ENCODE data around the gene BLNK. TPM values are rescaled to one million over a fixed set of nuclear protein-coding genes. Genes with fewer than 3 reads are reported as not detected.

BLNK gene
- polyA plus RNA-seq, 3 donors = 36.9 to 59.3 (median 47.2) TPM

GRCh38 chr10:96266118-96266770 lies 5.1 kb downstream of the BLNK start:
- DNase-seq = no peak

DNA sequence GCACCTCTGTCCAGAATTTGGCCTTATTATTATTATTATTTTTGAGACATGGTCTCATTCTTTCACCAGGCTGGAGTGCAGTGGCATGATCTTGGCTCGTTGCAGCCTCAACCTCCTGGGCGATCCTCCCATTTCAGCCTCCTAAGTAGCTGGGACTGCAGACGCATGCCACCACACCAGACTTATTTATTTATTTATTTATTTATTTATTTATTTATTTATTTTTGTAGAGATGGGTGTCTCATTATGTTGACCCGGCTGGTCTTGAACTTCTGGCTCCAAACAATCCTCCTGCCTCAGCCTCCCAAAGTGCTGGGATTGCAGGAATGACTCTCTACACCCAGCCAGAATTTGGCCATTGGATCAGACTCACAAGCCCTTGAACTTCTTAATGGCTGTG lies 6.4 kb downstream of the BLNK start:
- DNase-seq = no peak

- no peak for DNase-seq
These were observed 7.7 kb downstream of the BLNK start for GRCh38 chr10:96263669-96264068.

- no peak for DNase-seq
These were observed 8.2 kb downstream of the BLNK start for GRCh38 chr10:96263176-96263575.

GRCh38 chr10:96261930-96262329 lies 9.4 kb downstream of the BLNK start:
- DNase-seq = no peak

DNA sequence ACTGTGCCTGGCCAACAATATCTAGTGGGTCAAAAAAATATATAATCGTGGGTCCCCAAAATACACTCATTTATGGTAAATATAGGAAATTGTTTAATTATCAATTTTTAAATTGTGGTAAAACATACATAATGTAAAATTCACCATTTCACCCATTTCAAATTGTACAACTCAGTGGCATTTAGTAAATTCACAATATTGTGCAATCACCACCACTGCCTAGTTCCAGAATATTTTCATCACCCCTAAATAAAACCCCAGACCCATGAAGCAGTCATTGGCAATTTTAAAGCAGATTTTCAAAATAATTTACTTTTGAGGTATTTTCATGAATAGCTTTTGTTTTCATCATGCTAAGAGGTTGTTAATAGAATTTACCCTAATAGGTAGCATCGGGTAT lies 10.2 kb downstream of the BLNK start:
- DNase-seq = no peak

DNA sequence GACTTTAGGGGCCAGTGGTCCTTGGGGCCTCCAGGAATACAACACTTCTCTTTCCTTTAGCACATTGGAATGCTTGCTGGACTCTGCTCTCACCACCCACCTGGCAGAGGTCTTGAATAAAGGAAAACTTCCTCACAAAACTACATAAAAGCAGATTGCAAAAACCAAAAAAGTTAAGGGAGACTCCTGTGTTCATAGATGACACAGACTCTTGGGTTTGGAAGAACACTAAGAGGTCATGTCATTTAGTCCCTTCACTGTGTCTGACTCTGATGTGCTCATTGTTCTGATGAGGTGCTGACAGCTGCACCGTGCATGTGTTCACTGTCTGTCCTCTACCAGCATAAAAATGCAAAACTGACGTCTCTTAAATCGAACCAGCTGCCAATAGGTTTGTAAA lies 11.4 kb downstream of the BLNK start:
- DNase-seq = no peak

- no peak for DNase-seq
These were observed 12.2 kb downstream of the BLNK start for GRCh38 chr10:96259150-96259549.

GRCh38 chr10:96257944-96258343 lies 13.4 kb downstream of the BLNK start:
- peak; percentile 9 for DNase-seq

- no peak for DNase-seq
These were observed 15.6 kb downstream of the BLNK start for GRCh38 chr10:96255549-96256333.

GRCh38 chr10:96254976-96255375 lies 16.4 kb downstream of the BLNK start:
- no peak for DNase-seq

GRCh38 chr10:96252730-96253129 lies 18.6 kb downstream of the BLNK start:
- DNase-seq = no peak

GRCh38 chr10:96250349-96250748 lies 21.0 kb downstream of the BLNK start:
- DNase-seq = no peak

DNA sequence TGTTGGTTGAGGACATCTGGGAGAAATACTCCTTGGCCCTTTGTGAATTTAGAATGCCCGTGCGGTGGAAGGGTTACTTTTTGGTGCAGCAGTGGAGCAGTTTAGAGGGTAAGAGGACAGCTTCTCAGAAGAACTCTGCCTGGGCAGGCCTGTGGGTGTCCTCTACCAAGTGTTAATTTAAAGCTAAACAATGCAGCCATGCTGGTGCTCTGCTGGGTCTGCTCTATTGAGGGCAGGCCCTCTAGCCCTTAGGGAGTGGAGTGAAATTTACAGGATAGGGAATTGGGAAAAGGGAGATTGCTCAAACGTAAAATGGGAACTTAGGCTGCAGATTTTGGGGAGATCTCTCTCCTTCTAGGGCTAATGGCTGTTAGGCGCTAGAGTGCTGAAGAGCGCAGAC lies 22.1 kb downstream of the BLNK start:
- no peak for DNase-seq

DNA sequence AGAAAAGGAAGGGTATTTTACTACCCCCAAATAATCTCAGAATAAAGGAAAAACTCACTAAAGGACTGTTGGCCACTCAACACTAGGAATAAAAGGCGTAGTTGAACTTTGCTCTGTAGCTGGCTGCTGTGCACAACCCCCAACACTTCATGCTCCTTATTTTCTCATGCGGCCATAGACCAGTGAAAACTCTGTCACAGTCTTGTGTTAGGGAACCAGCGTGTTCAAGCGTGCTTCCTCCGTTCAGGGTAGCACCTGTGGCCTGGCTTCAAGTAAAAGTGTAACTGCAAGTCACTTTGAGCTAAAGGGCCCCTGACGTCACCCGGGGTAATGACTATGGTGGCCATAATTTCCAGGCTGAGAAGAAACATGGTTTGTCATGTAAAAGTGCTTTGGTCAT lies 27.0 kb downstream of the BLNK start:
- DNase-seq = peak; percentile 5

DNA sequence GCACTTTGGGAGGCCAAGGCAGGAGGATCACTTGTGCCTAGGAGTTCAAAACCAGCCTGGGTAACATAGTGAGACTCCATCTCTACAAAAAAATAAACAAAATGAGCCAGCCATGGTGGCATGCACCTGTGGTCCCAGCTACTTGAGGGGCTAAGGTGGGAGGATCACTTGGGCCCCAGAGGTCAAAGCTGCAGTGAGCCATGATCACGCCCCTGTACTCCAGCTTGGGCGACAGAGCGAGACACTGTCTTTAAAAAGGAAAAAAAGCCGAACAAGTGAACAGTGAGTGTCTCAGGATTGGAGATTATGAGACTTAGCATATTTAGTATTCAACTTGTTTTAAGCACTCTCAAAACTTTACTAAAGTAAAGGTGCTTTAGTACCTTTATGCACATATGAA lies 28.1 kb downstream of the BLNK start:
- no peak for DNase-seq

DNA sequence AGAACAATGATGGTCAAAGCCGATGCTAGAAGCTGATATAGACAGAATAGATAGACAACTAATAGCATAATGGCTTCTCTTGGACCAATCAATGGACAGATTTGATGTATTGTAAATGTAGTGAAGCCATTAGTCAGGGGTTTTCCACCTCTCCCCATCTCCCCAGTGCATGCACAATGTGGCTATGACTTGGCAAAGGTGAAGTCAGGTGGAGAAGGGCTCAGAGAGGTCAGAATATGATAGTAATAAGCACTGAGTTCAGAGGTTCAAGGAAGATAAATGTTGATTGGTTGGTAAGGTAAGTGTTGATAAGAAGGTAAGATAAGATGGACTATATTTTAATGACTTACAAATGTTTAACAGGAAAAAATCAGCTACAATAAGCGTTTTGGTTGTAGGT lies 28.5 kb downstream of the BLNK start:
- DNase-seq = no peak

DNA sequence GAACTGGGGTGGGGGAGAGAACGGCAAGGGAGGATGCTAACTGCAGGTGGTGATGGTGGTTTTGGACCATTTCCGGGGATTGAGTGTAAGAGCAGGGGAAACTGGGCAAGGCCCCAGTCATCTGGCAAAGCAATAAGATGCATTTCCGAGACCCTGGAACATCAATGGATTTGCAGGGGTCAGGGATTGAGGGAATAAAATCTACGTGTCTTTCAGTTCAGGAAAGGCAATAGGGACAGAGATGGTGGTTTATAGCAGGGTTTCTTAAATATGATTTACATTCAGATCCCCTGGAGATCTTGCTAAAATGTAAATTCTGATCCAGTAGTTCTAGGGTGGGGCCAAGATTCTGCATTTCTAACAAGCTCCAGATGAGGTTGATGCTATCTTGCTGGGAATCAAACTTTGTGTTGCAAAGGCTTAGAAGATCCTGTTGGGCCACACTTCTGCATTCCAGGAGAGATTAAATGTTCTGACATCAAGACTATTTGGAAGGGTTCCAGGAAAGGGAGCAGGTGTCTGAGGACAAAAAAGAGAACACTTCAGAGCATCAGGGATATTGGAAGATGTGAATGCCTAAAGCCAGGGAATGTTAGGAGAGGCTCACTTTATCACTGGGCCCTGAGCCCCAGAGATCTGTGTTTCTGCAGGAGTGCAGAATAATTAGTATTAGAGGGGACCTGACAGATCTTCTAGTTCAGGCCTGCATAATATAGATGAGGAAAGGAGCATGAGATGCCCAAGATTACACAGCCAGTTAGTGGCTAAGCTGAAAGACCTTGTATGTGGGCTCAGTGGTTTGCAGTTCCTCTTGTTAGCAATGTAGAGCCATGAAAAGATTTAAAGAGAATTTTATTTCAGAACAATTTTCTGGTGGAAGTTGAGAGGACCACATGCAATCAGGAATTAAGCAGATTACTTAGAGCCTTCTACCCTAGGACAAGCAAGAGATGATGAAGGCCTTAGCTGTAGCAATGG lies 32.4 kb downstream of the BLNK start:
- no peak for DNase-seq

- no peak for DNase-seq
These were observed 34.5 kb downstream of the BLNK start for GRCh38 chr10:96236876-96237275.

DNA sequence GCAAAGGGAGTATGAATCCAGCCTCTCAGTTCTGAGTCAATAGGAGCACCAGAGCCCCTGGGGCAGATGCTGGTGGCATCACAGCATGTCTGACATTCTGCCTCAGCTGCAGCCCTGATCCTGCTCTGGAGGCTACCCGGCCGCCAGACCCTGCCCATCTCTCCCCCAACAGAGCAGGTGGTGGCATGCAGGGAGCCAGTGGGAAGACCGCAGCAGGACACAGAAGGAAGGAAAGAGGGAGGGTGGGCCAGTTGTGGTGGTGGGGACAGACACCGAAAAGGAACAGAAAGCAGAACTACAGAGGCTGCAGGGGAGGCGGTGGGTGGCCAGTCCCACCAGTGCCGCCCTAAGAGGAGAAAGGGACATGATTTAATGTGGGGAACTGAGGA lies 35.3 kb downstream of the BLNK start:
- no peak for DNase-seq

- DNase-seq = no peak
These were observed 35.9 kb downstream of the BLNK start for GRCh38 chr10:96235326-96236089.

- no peak for DNase-seq
These were observed 37.4 kb downstream of the BLNK start for GRCh38 chr10:96233959-96234358.
